Parathyroid adenoma (tissue), 2 donors: ENCODE measurements around the gene FAM117A.

Experiments used
- H2AFZ ChIP-seq: fragments of 300-600 bp; sonication (generic); one replicate; pipeline ENCODE4 v1.7.0; 2017; ENCODE audit warnings: antibody characterized with exemption, mild to moderate bottlenecking
- H3K27ac ChIP-seq: fragments of 300-600 bp; sonication (generic); one replicate; pipeline ENCODE4 v1.7.0; 2017
- H3K27me3 ChIP-seq: fragments of 300-600 bp; sonication (generic); one replicate; pipeline ENCODE4 v1.7.0; 2017; ENCODE audit warnings: low read length; ENCODE audit not compliant: control insufficient read depth, insufficient read depth
- H3K36me3 ChIP-seq: fragments of 300-600 bp; sonication (generic); one replicate; pipeline ENCODE4 v1.7.0; 2017; ENCODE audit warnings: low read length; ENCODE audit not compliant: control insufficient read depth, insufficient read depth
- H3K4me1 ChIP-seq: fragments of 300-600 bp; sonication (generic); one replicate; pipeline ENCODE4 v1.7.0; 2017; ENCODE audit warnings: control low read depth
- H3K4me2 ChIP-seq: fragments of 300-600 bp; sonication (generic); one replicate; pipeline ENCODE4 v1.7.0; 2017; ENCODE audit warnings: low read length
- H3K4me3 ChIP-seq: fragments of 300-600 bp; sonication (generic); one replicate; pipeline ENCODE4 v1.7.0; 2017; ENCODE audit warnings: low read depth, low read length
- H3K79me2 ChIP-seq: fragments of 300-600 bp; sonication (generic); one replicate; pipeline ENCODE4 v1.7.0; 2017; ENCODE audit warnings: control low read depth
- H3K9ac ChIP-seq: fragments of 300-600 bp; sonication (generic); one replicate; pipeline ENCODE4 v1.7.0; 2017; ENCODE audit warnings: mild to moderate bottlenecking
- H3K9me3 ChIP-seq: fragments of 300-600 bp; sonication (generic); one replicate; pipeline ENCODE4 v1.7.0; 2017; ENCODE audit warnings: low read length; ENCODE audit not compliant: control insufficient read depth
- TF ChIP-seq, protein P1 (sequence below): fragments of 300-600 bp; sonication (generic); IDR thresholded peaks from one replicate; pipeline ENCODE4 v1.7.0; 2017; ENCODE audit warnings: antibody characterized with exemption, mild to moderate bottlenecking
- donor health status: primary hyperparathyroidism.

FAM117A gene

GRCh38 chr17:49763735-49764558 lies at the start of gene FAM117A:
Gene FAM117A (minus strand): TSS chr17:49764131. CDS start chr17:49764087, 44 bp downstream.
- Histone ChIP-seq H3K9me3 (no peaks in the 10 kb centered on the region), H2AFZ (peak within 1 kb of the TSS; percentile 64), H3K4me3 (peak within 1 kb of the TSS; percentile 54), H3K27me3 (no peaks in the 10 kb centered on the region), H3K4me2 (peak within 1 kb of the TSS; percentile 82), H3K27ac (peak within 1 kb of the TSS; percentile 43), H3K79me2 (peaks cover 3% of the 10 kb centered on the region), H3K4me1 (no peaks in the 10 kb centered on the region), H3K9ac (no peak within 1 kb of the TSS), H3K36me3 (no peaks in the 10 kb centered on the region)
- TF ChIP-seq, protein P1, sequence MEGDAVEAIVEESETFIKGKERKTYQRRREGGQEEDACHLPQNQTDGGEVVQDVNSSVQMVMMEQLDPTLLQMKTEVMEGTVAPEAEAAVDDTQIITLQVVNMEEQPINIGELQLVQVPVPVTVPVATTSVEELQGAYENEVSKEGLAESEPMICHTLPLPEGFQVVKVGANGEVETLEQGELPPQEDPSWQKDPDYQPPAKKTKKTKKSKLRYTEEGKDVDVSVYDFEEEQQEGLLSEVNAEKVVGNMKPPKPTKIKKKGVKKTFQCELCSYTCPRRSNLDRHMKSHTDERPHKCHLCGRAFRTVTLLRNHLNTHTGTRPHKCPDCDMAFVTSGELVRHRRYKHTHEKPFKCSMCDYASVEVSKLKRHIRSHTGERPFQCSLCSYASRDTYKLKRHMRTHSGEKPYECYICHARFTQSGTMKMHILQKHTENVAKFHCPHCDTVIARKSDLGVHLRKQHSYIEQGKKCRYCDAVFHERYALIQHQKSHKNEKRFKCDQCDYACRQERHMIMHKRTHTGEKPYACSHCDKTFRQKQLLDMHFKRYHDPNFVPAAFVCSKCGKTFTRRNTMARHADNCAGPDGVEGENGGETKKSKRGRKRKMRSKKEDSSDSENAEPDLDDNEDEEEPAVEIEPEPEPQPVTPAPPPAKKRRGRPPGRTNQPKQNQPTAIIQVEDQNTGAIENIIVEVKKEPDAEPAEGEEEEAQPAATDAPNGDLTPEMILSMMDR, result no peak

DNA sequence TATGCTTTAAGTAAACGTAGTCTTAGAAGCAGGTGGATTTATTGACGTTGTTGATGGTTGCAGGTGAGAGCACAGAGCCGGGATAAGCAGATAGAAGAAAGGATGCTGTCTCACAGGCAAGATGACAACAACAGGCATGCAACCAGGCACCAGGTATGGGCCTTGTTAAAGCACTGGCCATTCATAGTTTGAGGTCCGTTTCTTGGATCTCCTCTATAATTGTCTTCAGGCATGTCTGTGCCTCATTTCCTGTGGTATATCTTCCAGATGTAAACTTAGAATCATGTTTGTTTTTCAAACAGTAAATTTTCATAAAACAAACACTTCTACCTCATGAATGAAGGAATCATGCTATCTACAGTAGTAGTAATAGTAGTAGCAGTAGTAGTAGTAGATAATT lies 45.1 kb upstream of the FAM117A start:
- Histone ChIP-seq H3K27ac (no peak overlapping the region), H3K4me3 (no peak overlapping the region), H3K27me3 (no peaks in the 10 kb centered on the region), H3K9ac (no peak overlapping the region), H3K4me2 (no peak overlapping the region), H3K4me1 (no peaks in the 10 kb centered on the region), H2AFZ (no peak overlapping the region), H3K9me3 (no peaks in the 10 kb centered on the region), H3K36me3 (no peaks in the 10 kb centered on the region), H3K79me2 (peaks cover 56% of the 10 kb centered on the region)
- TF ChIP-seq, protein P1, result no peak

GRCh38 chr17:49798738-49799137 lies 34.8 kb upstream of the FAM117A start:
- Histone ChIP-seq H3K4me3 (no peak overlapping the region), H3K9me3 (no peaks in the 10 kb centered on the region), H2AFZ (no peak overlapping the region), H3K79me2 (peaks cover 75% of the 10 kb centered on the region), H3K4me1 (peaks cover 4% of the 10 kb centered on the region), H3K4me2 (no peak overlapping the region), H3K36me3 (no peaks in the 10 kb centered on the region), H3K27me3 (no peaks in the 10 kb centered on the region), H3K27ac (no peak overlapping the region), H3K9ac (no peak overlapping the region)
- TF ChIP-seq, protein P1, result no peak

DNA sequence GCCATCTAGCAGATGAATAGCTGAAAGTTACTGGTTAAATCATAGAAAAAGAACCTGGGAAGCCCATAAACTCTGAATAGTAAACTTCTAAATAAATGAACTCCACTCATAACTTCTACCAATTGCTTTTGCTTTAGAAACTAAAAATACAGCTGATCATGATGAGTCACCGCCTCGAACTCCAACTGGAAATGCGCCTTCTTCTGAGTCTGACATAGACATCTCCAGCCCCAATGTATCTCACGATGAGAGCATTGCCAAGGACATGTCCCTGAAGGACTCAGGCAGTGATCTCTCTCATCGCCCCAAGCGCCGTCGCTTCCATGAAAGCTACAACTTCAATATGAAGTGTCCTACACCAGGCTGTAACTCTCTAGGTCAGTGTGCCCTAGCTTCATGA lies 34.3 kb upstream of the FAM117A start:
- Histone ChIP-seq H3K36me3 (no peaks in the 10 kb centered on the region), H3K4me3 (no peak overlapping the region), H3K9ac (no peak overlapping the region), H3K4me1 (peaks cover 8% of the 10 kb centered on the region), H3K27ac (no peak overlapping the region), H3K9me3 (no peaks in the 10 kb centered on the region), H2AFZ (no peak overlapping the region), H3K27me3 (no peaks in the 10 kb centered on the region), H3K79me2 (peaks cover 78% of the 10 kb centered on the region), H3K4me2 (no peak overlapping the region)
- TF ChIP-seq, protein P1, result no peak

GRCh38 chr17:49795372-49795771 lies 31.4 kb upstream of the FAM117A start:
- H3K4me1 ChIP-seq, result peaks cover 29% of the 10 kb centered on the region
- H3K36me3 ChIP-seq, result no peaks in the 10 kb centered on the region
- H3K9me3 ChIP-seq, result no peaks in the 10 kb centered on the region
- TF ChIP-seq, protein P1, result no peak
- H3K27ac ChIP-seq, result no peak overlapping the region
- no peak overlapping the region for H3K9ac ChIP-seq
- no peak overlapping the region for H3K4me3 ChIP-seq
- no peak overlapping the region for H2AFZ ChIP-seq
- H3K79me2 ChIP-seq, result peaks cover 60% of the 10 kb centered on the region
- H3K27me3 ChIP-seq, result no peaks in the 10 kb centered on the region
- H3K4me2 ChIP-seq, result no peak overlapping the region
